ENCODE results near the gene PALD1. TPM values are rescaled to one million over a fixed set of nuclear protein-coding genes. Genes with fewer than 3 reads are reported as not detected.

Gene PALD1
- total and polyA plus RNA-seq, 3 donors from 2014 or later: 6.3 to 13.3 (median 8.3) TPM

DNA sequence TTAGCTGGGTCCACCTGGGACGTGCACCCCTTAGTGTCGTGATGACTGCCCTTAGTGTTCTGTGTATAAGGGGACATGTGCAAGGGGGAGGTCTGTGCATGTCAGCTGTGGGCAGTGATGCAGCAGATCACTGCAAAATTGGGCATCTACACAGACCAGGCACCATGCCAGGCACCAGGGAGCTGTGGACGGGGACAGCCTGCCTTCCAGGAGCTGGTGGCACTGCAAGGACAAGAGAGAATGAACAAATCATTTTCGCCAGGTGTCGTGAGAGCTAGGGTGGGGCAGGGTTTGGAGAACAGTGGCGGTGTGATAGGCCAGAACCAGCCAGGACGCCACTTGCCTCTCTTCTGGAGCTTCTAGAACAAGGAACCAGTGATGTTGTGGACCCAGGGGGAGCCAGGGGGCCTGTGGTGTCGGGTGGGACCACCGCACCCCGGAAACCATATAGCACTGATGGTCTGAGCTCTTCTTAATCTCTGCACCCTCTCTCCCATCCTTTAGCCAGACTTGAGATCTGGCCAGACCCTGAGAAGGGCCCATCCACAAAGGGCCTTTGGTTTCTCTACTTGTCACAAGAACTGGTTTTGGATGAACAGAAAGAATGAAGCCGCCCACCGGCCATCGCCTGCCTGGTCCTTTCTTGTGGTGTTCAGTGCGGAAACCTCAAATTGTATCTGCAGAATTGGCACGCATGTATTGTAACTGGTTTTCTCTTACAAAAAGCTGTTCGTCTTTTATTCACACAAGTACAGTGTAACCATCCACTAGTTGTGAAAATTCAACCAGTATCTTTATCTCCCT, 93.3 kb downstream of the PALD1 start:
- H3K27me3 ChIP-seq: no peaks in the 10 kb centered on the region
- intact Hi-C loops (cut with DNase I; ENCODE audit: low total_unique reads): no loop called here
- no peaks in the 10 kb centered on the region for H3K9me3 ChIP-seq
- DNase-seq: no peak
- no peak overlapping the region for H3K4me3 ChIP-seq
- H3K27ac ChIP-seq: no peak overlapping the region
- no peaks in the 10 kb centered on the region for H3K36me3 ChIP-seq (ENCODE audit: low read depth, missing control alignments)
- H3K4me1 ChIP-seq: peaks cover 26% of the 10 kb centered on the region
- WGBS, 2 donors: 75 to 81% methylated on average over 16 of the region's 16 CpGs
- TF ChIP-seq, protein P1, sequence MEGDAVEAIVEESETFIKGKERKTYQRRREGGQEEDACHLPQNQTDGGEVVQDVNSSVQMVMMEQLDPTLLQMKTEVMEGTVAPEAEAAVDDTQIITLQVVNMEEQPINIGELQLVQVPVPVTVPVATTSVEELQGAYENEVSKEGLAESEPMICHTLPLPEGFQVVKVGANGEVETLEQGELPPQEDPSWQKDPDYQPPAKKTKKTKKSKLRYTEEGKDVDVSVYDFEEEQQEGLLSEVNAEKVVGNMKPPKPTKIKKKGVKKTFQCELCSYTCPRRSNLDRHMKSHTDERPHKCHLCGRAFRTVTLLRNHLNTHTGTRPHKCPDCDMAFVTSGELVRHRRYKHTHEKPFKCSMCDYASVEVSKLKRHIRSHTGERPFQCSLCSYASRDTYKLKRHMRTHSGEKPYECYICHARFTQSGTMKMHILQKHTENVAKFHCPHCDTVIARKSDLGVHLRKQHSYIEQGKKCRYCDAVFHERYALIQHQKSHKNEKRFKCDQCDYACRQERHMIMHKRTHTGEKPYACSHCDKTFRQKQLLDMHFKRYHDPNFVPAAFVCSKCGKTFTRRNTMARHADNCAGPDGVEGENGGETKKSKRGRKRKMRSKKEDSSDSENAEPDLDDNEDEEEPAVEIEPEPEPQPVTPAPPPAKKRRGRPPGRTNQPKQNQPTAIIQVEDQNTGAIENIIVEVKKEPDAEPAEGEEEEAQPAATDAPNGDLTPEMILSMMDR (IDR thresholded peaks at IDR 0.05): no peak
- no peak for TF ChIP-seq POLR2A (IDR thresholded peaks at IDR 0.05)

DNA sequence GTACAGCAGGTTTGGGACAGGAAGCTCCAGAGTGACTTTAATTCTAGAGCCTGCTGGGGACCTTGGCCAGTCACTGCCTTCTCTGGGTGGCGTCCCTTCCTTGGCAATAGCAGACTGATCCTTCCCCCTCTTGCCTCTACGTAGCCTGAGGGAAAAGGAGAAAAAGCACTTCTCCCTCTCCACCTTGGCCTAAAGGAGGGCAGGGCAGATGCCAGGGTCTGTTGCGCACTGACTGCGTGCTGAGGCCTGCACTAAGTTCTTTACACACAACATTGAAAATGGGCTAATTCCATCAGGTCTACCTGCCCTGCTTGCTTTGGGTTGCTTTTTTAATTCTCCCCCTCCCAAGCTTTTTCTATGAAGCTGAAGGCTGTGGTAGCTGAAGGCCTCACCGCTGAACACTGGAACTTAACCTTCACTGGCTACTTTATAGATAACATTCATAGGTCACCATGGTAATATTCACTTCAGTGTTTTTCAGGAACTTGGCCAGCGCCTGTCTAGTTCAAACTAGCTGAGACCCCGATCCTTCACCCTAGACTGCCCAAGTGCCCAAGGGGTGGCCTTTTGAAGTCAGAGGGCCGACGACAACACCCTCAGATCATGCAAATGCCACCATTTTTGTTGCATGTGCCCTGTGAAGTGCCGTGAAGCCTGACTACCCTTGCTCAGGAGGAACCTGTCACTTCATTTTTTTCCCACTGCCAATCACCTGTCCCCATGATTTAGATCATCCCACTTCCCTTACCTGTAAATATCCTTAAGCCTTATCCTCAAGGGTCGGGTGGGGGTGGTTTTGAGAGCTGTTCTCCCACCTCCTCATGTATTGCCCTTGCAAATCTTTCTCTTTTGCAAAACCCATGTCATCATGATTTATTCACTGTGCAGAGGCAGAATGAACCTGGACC, 95.3 kb downstream of the PALD1 start:
- peak; percentile 74 for DNase-seq
- Histone ChIP-seq H3K27me3 (no peaks in the 10 kb centered on the region), H3K4me3 (no peak overlapping the region), H3K4me1 (peaks cover 26% of the 10 kb centered on the region), H3K9me3 (no peaks in the 10 kb centered on the region), H3K36me3 (ENCODE audit: low read depth, missing control alignments) (no peaks in the 10 kb centered on the region), H3K27ac (peak overlapping the region; percentile 4 to 19)
- intact Hi-C loops (cut with DNase I; ENCODE audit: low total_unique reads): no loop called here
- 68 to 82% methylated on average over 9 to 11 of the region's 11 CpGs for WGBS, 2 donors
- TF ChIP-seq, protein P1 (IDR thresholded peaks at IDR 0.05): no peak
- TF ChIP-seq POLR2A (IDR thresholded peaks at IDR 0.05): no peak

DNA sequence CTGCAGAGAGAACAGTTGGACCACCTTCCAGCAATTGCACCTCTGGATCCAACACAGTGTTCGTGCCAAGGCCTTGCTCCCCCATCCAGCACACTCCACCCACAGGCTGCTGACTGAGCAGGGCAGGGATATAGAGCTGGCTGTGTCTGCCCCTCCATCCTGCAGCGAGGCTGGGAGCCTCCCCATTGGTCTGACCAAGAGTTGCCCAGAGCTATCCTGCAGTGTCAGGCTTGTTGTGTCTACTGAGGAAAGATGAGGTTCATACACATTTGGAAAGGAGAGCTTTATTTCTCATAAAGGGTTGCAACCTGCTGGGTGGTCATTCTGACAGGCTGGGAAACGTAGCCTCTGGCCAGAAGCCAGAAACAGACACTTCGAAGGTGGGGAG, 96.9 kb downstream of the PALD1 start:
- Histone ChIP-seq H3K36me3 (ENCODE audit: low read depth, missing control alignments) (no peaks in the 10 kb centered on the region), H3K27ac (no peak overlapping the region), H3K4me1 (peaks cover 26% of the 10 kb centered on the region), H3K4me3 (no peak overlapping the region), H3K27me3 (no peaks in the 10 kb centered on the region), H3K9me3 (no peaks in the 10 kb centered on the region)
- intact Hi-C loops (cut with DNase I; ENCODE audit: low total_unique reads): no loop called here
- 25 to 36% methylated on average over 4 of the region's 4 CpGs for WGBS, 2 donors
- peak; percentile 34 for DNase-seq
- no peak for TF ChIP-seq POLR2A (IDR thresholded peaks at IDR 0.05)
- TF ChIP-seq, protein P1 (IDR thresholded peaks at IDR 0.05): no peak

DNA sequence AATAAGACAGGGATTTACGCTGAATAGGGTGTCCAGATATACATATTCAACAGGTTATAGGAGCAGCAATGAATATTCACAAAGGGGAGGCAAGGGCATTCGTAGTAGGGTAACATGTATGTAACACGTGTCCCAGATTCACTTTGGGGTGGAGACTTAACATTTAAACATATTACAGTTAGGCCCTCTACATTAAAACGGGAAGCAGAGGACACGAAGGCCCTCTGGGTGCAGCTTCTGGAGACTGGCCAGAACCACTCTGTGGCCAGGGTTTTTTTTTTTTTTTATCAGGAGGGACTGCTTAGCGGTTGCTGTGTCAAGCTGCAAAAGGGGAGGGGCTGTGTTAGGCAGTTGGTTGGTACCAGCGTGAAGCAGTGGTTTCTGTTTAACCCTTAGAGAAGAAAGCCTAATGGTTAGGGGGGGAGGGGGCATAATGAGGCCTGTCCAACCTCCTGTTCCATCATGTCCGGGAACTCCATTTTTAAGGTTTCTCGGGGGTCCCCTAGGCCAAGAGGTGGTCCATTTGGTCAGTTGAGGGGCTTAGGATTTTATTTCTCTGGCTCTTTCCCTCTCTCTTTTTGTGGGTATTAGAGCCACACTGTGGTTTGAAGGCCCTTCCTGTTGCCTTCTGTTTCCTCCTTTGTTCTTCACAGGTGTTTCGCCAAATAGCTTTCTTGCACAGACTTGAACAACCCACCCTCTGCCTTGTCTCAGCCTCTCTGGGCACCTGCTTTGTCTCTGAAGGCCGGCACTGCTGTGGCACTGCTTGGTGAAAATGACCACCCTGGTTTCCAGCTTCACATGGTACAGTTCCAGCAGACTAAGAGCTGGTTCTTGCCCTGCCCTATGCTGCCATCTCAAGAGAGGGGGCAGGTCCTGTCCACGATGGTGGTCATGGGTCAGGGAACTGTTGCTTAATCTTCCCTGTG, 97.6 kb downstream of the PALD1 start:
- intact Hi-C loops (cut with DNase I; ENCODE audit: low total_unique reads): no loop called here
- Histone ChIP-seq H3K36me3 (ENCODE audit: low read depth, missing control alignments) (no peaks in the 10 kb centered on the region), H3K4me3 (no peak overlapping the region), H3K9me3 (no peaks in the 10 kb centered on the region), H3K27me3 (no peaks in the 10 kb centered on the region), H3K27ac (peak overlapping the region; percentile 31 to 32), H3K4me1 (peaks cover 26% of the 10 kb centered on the region)
- no peak for TF ChIP-seq POLR2A (IDR thresholded peaks at IDR 0.05)
- TF ChIP-seq, protein P1 (IDR thresholded peaks at IDR 0.05): no peak
- peak; percentile 76 for DNase-seq
- WGBS, 2 donors: 49 to 51% methylated on average over 12 of the region's 12 CpGs

Data from testis (tissue), 3 donors.